ENCODE measurements around the gene MAML2.

The MAML2 gene

GRCh38 chr11:96004862-96005261 lies 338.1 kb downstream of the MAML2 start:
- H3K4me3 ChIP-seq (ENCODE audit: low read length), result no peak overlapping the region
- DNase-seq (ENCODE audit: low read depth), result no peak
- TF ChIP-seq CTCF (IDR thresholded peaks at IDR 0.05; ENCODE audit: insufficient read depth, low read depth, low read length, missing control alignments), result no peak

- DNase-seq (ENCODE audit: low read depth), result no peak
- TF ChIP-seq CTCF (IDR thresholded peaks at IDR 0.05; ENCODE audit: insufficient read depth, low read depth, low read length, missing control alignments), result no peak
- no peak overlapping the region for H3K4me3 ChIP-seq (ENCODE audit: low read length)
These were observed 340.2 kb downstream of the MAML2 start for GRCh38 chr11:96002754-96003290.

GRCh38 chr11:96002339-96002738 lies 340.7 kb downstream of the MAML2 start:
- no peak for TF ChIP-seq CTCF (IDR thresholded peaks at IDR 0.05; ENCODE audit: insufficient read depth, low read depth, low read length, missing control alignments)
- H3K4me3 ChIP-seq (ENCODE audit: low read length), result no peak overlapping the region
- no peak for DNase-seq (ENCODE audit: low read depth)

GRCh38 chr11:96001037-96001436 lies 342.0 kb downstream of the MAML2 start:
- DNase-seq (ENCODE audit: low read depth), result peak; percentile 9
- no peak overlapping the region for H3K4me3 ChIP-seq (ENCODE audit: low read length)
- no peak for TF ChIP-seq CTCF (IDR thresholded peaks at IDR 0.05; ENCODE audit: insufficient read depth, low read depth, low read length, missing control alignments)

- DNase-seq (ENCODE audit: low read depth), result no peak
- TF ChIP-seq CTCF (IDR thresholded peaks at IDR 0.05; ENCODE audit: insufficient read depth, low read depth, low read length, missing control alignments), result no peak
- no peak overlapping the region for H3K4me3 ChIP-seq (ENCODE audit: low read length)
These were observed 343.1 kb downstream of the MAML2 start for GRCh38 chr11:95999711-96000406.

GRCh38 chr11:95996621-95997235 lies 346.3 kb downstream of the MAML2 start:
- no peak for DNase-seq (ENCODE audit: low read depth)
- no peak for TF ChIP-seq CTCF (IDR thresholded peaks at IDR 0.05; ENCODE audit: insufficient read depth, low read depth, low read length, missing control alignments)
- H3K4me3 ChIP-seq (ENCODE audit: low read length), result no peak overlapping the region
